HG03066 (cell line): ENCODE measurements around the gene VPS35.
A peak's percentile ranks its signal among the peaks of the same experiment; 100 is the strongest.
"Not testable (repeated sequence)": the region's sequence is repeated elsewhere in the genome, so short reads cannot be mapped to it uniquely, and the experiment has no call there.

ENCODE experiments used
- ATAC-seq: cut with Tn5 transposase; IDR thresholded peaks from one replicate; pipeline ENCODE4 v1.9.1; 2021; ENCODE audit warnings: low read depth; ENCODE audit not compliant: unreplicated experiment

The VPS35 gene

GRCh38 chr16:46673320-46674013, 15.5 kb downstream of the VPS35 start:
- ATAC-seq = no peak

- no peak for ATAC-seq
Observed at GRCh38 chr16:46662123-46662522, 26.9 kb downstream of the VPS35 start.

DNA sequence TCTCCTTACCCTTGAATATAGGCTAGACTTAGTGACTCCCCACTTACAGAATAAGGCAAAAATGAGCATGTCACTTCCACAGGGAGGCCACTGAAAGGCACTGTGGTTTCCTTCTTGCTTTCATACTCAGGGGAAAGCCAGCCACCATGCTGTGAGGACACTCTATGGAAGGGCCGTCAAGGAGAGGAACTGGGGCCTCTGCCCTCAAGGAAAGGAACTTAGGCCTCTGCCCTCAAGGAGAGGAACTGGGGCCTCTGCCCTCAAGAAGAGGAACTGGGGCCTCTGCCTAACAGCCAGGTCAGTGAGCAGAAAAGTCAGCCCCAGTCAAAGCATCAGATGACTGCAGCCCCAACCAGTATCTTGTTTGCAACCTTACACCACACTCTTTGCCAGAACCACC, 30.1 kb downstream of the VPS35 start:
- ATAC-seq = peak; percentile 98

GRCh38 chr16:46651305-46651704, 37.7 kb downstream of the VPS35 start:
- ATAC-seq = no peak

GRCh38 chr16:46650254-46650623, 38.7 kb downstream of the VPS35 start:
- no peak for ATAC-seq

GRCh38 chr16:46649588-46650253, 39.3 kb downstream of the VPS35 start:
- no peak for ATAC-seq

- no peak for ATAC-seq
Observed at GRCh38 chr16:46648656-46649055, 40.3 kb downstream of the VPS35 start.

- no peak for ATAC-seq
Observed at GRCh38 chr16:46638947-46639925, 49.7 kb downstream of the VPS35 start.

GRCh38 chr16:46632778-46633733, 55.9 kb downstream of the VPS35 start:
- no peak for ATAC-seq

- ATAC-seq = no peak
Observed at GRCh38 chr16:46629331-46630219, 59.4 kb downstream of the VPS35 start.

- ATAC-seq = no peak
Observed at GRCh38 chr16:46627746-46628145, 61.2 kb downstream of the VPS35 start.

DNA sequence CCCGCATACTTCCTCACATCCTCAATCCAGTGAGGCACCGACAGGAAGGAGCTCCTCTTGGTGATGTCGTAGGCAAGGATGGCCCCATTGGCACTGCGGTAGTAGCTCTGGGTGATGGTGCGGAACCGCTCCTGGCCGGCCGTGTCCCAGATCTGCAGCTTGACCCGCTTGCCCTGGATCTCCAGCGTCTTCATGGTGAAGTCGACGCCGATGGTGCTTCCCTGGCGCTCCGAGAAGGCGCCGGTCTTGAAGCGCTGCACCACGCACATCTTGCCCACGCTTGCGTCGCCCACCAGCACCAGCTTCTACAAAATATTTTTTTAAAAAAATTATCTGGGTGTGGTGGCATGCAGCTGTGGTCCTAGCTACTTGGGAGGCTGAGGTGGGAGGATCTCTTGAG, 62.3 kb downstream of the VPS35 start:
- ATAC-seq = not testable (repeated sequence)

GRCh38 chr16:46624862-46625261, 64.1 kb downstream of the VPS35 start:
- not testable (repeated sequence) for ATAC-seq

- not testable (repeated sequence) for ATAC-seq
Observed at GRCh38 chr16:46623707-46624106, 65.3 kb downstream of the VPS35 start.

DNA sequence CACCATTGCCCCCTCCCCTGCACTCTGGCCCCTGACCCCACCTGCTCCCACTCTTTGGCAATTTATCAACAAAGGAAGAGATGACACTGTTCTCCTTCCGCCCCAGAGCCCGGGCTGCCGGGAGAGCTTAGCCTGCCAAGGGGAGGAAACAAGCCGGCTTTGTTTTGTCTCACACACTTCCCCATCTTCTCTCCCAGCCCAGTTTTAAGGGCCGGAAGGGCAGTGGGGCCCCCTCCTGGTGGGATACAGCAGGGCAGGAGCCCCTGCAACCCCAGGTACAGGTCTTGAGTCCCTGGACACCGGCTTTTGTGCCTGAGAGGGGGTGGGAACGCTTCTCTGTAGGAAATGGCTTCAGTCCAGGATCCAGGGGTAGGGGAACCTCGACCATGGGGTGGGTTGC, 65.7 kb downstream of the VPS35 start:
- not testable (repeated sequence) for ATAC-seq

DNA sequence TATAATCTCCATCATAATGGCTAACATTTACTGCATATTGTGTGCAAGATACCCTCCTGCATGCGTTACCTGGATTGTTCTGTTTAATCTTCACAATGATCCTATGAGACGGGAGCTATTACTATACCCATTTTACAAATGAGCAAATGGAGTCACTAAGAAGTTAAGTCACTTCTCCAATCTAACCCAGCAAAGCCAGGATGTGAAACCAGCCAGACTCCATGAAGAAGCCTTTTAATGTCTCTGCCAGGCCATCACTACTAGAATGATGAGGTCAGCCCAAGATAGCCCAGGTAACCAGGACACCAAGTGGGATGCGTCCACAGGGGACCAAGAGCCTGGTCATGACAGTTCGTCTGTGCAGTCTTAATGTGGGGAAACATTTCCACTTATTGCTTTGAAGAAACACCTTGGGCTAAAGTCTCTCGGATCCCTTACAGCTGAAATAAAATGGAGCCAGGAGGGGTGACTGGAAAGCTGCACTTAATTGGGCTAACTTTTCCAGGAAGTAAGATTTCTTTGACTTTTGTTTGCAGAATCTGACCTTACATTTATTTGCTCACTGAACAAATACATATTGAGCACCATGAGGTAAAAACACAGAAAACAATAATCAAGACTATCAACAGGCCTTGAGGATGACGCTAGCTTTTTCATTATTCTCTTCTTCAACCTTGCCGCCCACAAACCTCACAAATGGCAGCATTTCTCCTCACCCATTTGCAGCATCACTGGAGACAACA, 66.9 kb downstream of the VPS35 start:
- ATAC-seq = no peak

- ATAC-seq = peak; percentile 85
Observed at GRCh38 chr16:46621006-46621933, 67.7 kb downstream of the VPS35 start, which contains the start of gene SHCBP1. Gene SHCBP1 (minus strand): TSS chr16:46621379. CDS start chr16:46621359, 20 bp downstream.
